Esophagus muscularis mucosa (tissue), 3 donors: ENCODE results near the gene GNB3.

Experiments used
- CTCF ChIP-seq, 3 experiments: fragments of 200-600 bp in 2 of 3; fragments of 450-650 bp in 1 of 3; sonication (generic) in 2 of 3; IDR thresholded peaks; one replicate each; pipeline ENCODE4 v1.5.1; 2017 to 2019; ENCODE audit warnings: antibody characterized with exemption in 3 of 3, mild to moderate bottlenecking in 2 of 3, moderate library complexity in 1 of 3
- POLR2A ChIP-seq: fragments of 450-650 bp; IDR thresholded peaks from one replicate; pipeline ENCODE4 v1.6.1; 2017; ENCODE audit warnings: antibody characterized with exemption, moderate library complexity, mild to moderate bottlenecking, low read depth
- POLR2AphosphoS5 ChIP-seq, 2 donors: sonication (generic); formaldehyde crosslinking; IDR thresholded peaks; one replicate each; pipeline ENCODE4 v1.6.1; 2017; ENCODE audit warnings: antibody characterized with exemption in 2 of 2

GRCh38 chr12:6852651-6853354 is 12.1 kb downstream of the GNB3 start:
- TF ChIP-seq CTCF (IDR thresholded peaks at IDR 0.05) (peak in 1 of 3 experiments; percentile 4), POLR2AphosphoS5 (IDR thresholded peaks at IDR 0.05) (no peak), POLR2A (no peak)
